ENCODE results near the gene EDNRB.
"Not testable (repeated sequence)": the region's sequence is repeated elsewhere in the genome, so short reads cannot be mapped to it uniquely, and the experiment has no call there.

EDNRB gene

GRCh38 chr13:77918391-77919245 is at the start of gene EDNRB:
TSS of gene EDNRB (minus strand) at chr13:77918831. CDS start at chr13:77918573, 258 bp downstream.
- no peak for DNase-seq (ENCODE audit: low read depth)

- DNase-seq (ENCODE audit: low read depth), result no peak
Observed at GRCh38 chr13:77966671-77967070, 48.0 kb upstream of the EDNRB start.

- DNase-seq (ENCODE audit: low read depth), result no peak
Observed at GRCh38 chr13:77952737-77953136, 34.1 kb upstream of the EDNRB start.

- no peak for DNase-seq (ENCODE audit: low read depth)
Observed at GRCh38 chr13:77952276-77952675, 33.6 kb upstream of the EDNRB start.

GRCh38 chr13:77946522-77946921 is 27.9 kb upstream of the EDNRB start:
- DNase-seq (ENCODE audit: low read depth), result no peak

GRCh38 chr13:77935063-77935462 is 16.4 kb upstream of the EDNRB start:
- not testable (repeated sequence) for DNase-seq (ENCODE audit: low read depth)

- DNase-seq (ENCODE audit: low read depth), result no peak
Observed at GRCh38 chr13:77930430-77930829, 11.8 kb upstream of the EDNRB start.

- no peak for DNase-seq (ENCODE audit: low read depth)
Observed at GRCh38 chr13:77928909-77929308, 10.3 kb upstream of the EDNRB start.

- DNase-seq (ENCODE audit: low read depth), result no peak
Observed at GRCh38 chr13:77925616-77926015, 7.0 kb upstream of the EDNRB start.

- DNase-seq (ENCODE audit: low read depth), result no peak
Observed at GRCh38 chr13:77919921-77920294, 1.3 kb upstream of the EDNRB start.

- no peak for DNase-seq (ENCODE audit: low read depth)
Observed at GRCh38 chr13:77919246-77919920, 752 bp upstream of the EDNRB start.

- no peak for DNase-seq (ENCODE audit: low read depth)
Observed at GRCh38 chr13:77916488-77916887, 2.1 kb downstream of the EDNRB start.

GRCh38 chr13:77915686-77916085 is 2.9 kb downstream of the EDNRB start:
- DNase-seq (ENCODE audit: low read depth), result no peak

GRCh38 chr13:77913003-77913402 is 5.6 kb downstream of the EDNRB start:
- DNase-seq (ENCODE audit: low read depth), result no peak

- DNase-seq (ENCODE audit: low read depth), result no peak
Observed at GRCh38 chr13:77911751-77912150, 6.9 kb downstream of the EDNRB start.

GRCh38 chr13:77909827-77910226 is 8.8 kb downstream of the EDNRB start:
- DNase-seq (ENCODE audit: low read depth), result no peak

GRCh38 chr13:77908531-77908930 is 10.1 kb downstream of the EDNRB start:
- no peak for DNase-seq (ENCODE audit: low read depth)

GRCh38 chr13:77907666-77908341 is 10.8 kb downstream of the EDNRB start:
- DNase-seq (ENCODE audit: low read depth), result no peak

GRCh38 chr13:77904031-77904430 is 14.6 kb downstream of the EDNRB start:
- no peak for DNase-seq (ENCODE audit: low read depth)

- DNase-seq (ENCODE audit: low read depth), result no peak
Observed at GRCh38 chr13:77903435-77903834, 15.2 kb downstream of the EDNRB start.

GRCh38 chr13:77902319-77902963 is 16.2 kb downstream of the EDNRB start:
- no peak for DNase-seq (ENCODE audit: low read depth)

GRCh38 chr13:77898097-77898496 is 20.5 kb downstream of the EDNRB start:
- no peak for DNase-seq (ENCODE audit: low read depth)
